Mesothelial cell of epicardium (in vitro differentiated cells): ENCODE measurements around the gene SLC25A19. TPM values are rescaled to one million over a fixed set of nuclear protein-coding genes. Genes with fewer than 3 reads are reported as not detected.

ENCODE experiments used
- DNase-seq, 2 experiments: peaks; one replicate each; pipeline ENCODE4 v3.0.0; 2021; ENCODE audit warnings: low spot score in 2 of 2; ENCODE audit not compliant: unreplicated experiment in 2 of 2
- H3K27ac Mint-ChIP-seq: 2 replicates; pipeline ENCODE4 v1.8.0; 2021; ENCODE audit warnings: mixed read lengths
- H3K27me3 Mint-ChIP-seq: 2 replicates; pipeline ENCODE4 v1.8.0; 2021; ENCODE audit warnings: low read depth, mixed read lengths
- H3K36me3 Mint-ChIP-seq: 2 replicates; pipeline ENCODE4 v1.8.0; 2021; ENCODE audit warnings: mixed read lengths
- H3K4me1 Mint-ChIP-seq: 2 replicates; pipeline ENCODE4 v1.8.0; 2021; ENCODE audit warnings: mixed read lengths
- H3K4me3 Mint-ChIP-seq: 2 replicates; pipeline ENCODE4 v1.8.0; 2021; ENCODE audit warnings: mild to moderate bottlenecking, moderate library complexity, mixed read lengths
- H3K9me3 Mint-ChIP-seq: 2 replicates; pipeline ENCODE4 v1.8.0; 2021; ENCODE audit warnings: mixed read lengths
- CTCF ChIP-seq: fragments of 200-600 bp; sonication (generic); IDR thresholded peaks from one replicate; pipeline ENCODE4 v1.5.0; 2021; ENCODE audit warnings: antibody characterized with exemption; ENCODE audit not compliant: unreplicated experiment
- total RNA-seq: library from RNA; stranded (reverse); gene quantifications from 3 replicates; pipeline ENCODE4 v1.2.1, GENCODE V29; 2021

Gene SLC25A19
- total RNA-seq, 1 donor from 2014 or later, result 10.3 TPM

- TF ChIP-seq CTCF, result no peak
- Mint-ChIP-seq H3K27me3 (no peaks in the 10 kb centered on the region), H3K4me1 (no peaks in the 10 kb centered on the region), H3K27ac (no peak overlapping the region), H3K9me3 (no peaks in the 10 kb centered on the region), H3K36me3 (peaks cover 9% of the 10 kb centered on the region), H3K4me3 (no peak overlapping the region)
- DNase-seq, result no peak
Measured at GRCh38 chr17:75315541-75316243, 26.5 kb upstream of the SLC25A19 start.

DNA sequence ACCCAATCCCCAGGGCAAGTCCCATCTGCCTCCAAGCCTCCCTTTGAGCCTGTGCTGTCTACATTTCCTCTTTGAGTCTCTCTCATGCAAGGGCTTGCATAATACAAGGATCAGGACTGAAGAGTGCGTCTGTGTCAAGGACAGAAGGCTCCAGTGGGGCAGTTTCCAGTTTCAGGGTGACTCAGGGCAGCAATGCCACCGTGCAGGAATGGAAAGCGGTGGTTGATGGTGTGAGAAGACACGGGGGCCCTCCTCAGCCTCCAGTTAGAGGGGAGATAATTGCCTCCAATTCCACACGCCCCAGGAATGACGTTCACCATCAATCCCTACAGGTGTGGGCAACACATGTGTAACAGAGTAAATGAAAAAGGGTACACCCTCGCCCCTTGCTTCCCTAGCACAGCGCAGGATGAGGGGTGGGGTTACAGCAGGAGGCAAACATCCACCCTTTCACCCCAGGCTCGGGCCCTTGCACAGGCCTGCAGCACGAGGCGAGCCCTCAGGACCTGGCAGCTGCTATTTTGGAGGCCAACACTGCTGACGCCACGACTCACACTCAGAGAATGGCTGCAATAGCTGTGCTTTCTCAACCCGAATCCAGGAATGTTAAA is 24.8 kb upstream of the SLC25A19 start:
- Mint-ChIP-seq H3K27ac (no peak overlapping the region), H3K4me3 (no peak overlapping the region), H3K4me1 (peaks cover 3% of the 10 kb centered on the region), H3K27me3 (no peaks in the 10 kb centered on the region), H3K9me3 (no peaks in the 10 kb centered on the region), H3K36me3 (no peaks in the 10 kb centered on the region)
- no peak for TF ChIP-seq CTCF
- DNase-seq, result no peak

- no peak for TF ChIP-seq CTCF
- DNase-seq, result no peak
- H3K36me3 Mint-ChIP-seq, result no peaks in the 10 kb centered on the region
- no peaks in the 10 kb centered on the region for H3K27me3 Mint-ChIP-seq
- H3K4me3 Mint-ChIP-seq, result no peak overlapping the region
- no peak overlapping the region for H3K27ac Mint-ChIP-seq
- H3K4me1 Mint-ChIP-seq, result peaks cover 3% of the 10 kb centered on the region
- H3K9me3 Mint-ChIP-seq, result no peaks in the 10 kb centered on the region
Measured at GRCh38 chr17:75308732-75309629, 19.7 kb upstream of the SLC25A19 start.

- Mint-ChIP-seq H3K27ac (no peak overlapping the region), H3K27me3 (no peaks in the 10 kb centered on the region)
Measured at GRCh38 chr17:75307957-75308731, 18.9 kb upstream of the SLC25A19 start.

More at GRCh38 chr17:75307957-75308731, 18.9 kb upstream of the SLC25A19 start:
- H3K9me3 Mint-ChIP-seq, result no peaks in the 10 kb centered on the region
- DNase-seq, result no peak
- peaks cover 3% of the 10 kb centered on the region for H3K4me1 Mint-ChIP-seq
- TF ChIP-seq CTCF, result no peak
- H3K4me3 Mint-ChIP-seq, result no peak overlapping the region
- no peaks in the 10 kb centered on the region for H3K36me3 Mint-ChIP-seq
